Fibroblast of the aortic adventitia (primary cell): ENCODE data around the gene KLF5. TPM values are rescaled to one million over a fixed set of nuclear protein-coding genes. Genes with fewer than 3 reads are reported as not detected.

Experiments used
- DNase-seq: peaks from one replicate; pipeline ENCODE4 v3.0.0-alpha.2; 2010; ENCODE audit warnings: low read depth
- H3K4me3 ChIP-seq: 2 replicates; pipeline ENCODE4 v1.5.1; 2011; ENCODE audit warnings: low read depth, mild to moderate bottlenecking, control low read depth, low read length, moderate library complexity
- CTCF ChIP-seq: IDR thresholded peaks from 2 replicates; pipeline ENCODE4 v1.5.1; 2011; ENCODE audit warnings: mild to moderate bottlenecking, low read length, control low read depth, inconsistent platforms; ENCODE audit not compliant: insufficient read depth
- total RNA-seq: library from RNA; depleted of rRNA; stranded (reverse); fragments of >200 nt; gene quantifications from 2 replicates; pipeline ENCODE4 v1.2.3, GENCODE V29; 2012; ENCODE audit warnings: low replicate concordance

KLF5 gene
- total RNA-seq, 1 donor = 4.5 TPM

GRCh38 chr13:73062468-73062867, 3.7 kb downstream of the KLF5 start:
- no peak overlapping the region for H3K4me3 ChIP-seq
- DNase-seq = no peak
- no peak for TF ChIP-seq CTCF

GRCh38 chr13:73063166-73063565, 4.4 kb downstream of the KLF5 start:
- TF ChIP-seq CTCF = no peak
- no peak overlapping the region for H3K4me3 ChIP-seq
- no peak for DNase-seq

GRCh38 chr13:73065036-73065435, 6.2 kb downstream of the KLF5 start:
- no peak for DNase-seq
- no peak overlapping the region for H3K4me3 ChIP-seq
- no peak for TF ChIP-seq CTCF

GRCh38 chr13:73065665-73066340, 7.0 kb downstream of the KLF5 start:
- TF ChIP-seq CTCF = no peak
- no peak overlapping the region for H3K4me3 ChIP-seq
- DNase-seq = no peak

- no peak overlapping the region for H3K4me3 ChIP-seq
- peak; percentile 19 for DNase-seq
- no peak for TF ChIP-seq CTCF
Observed at GRCh38 chr13:73069206-73069805, 10.5 kb downstream of the KLF5 start.

GRCh38 chr13:73070451-73071098, 11.8 kb downstream of the KLF5 start:
- no peak for DNase-seq
- TF ChIP-seq CTCF = no peak
- H3K4me3 ChIP-seq = no peak overlapping the region
